ENCODE data around the gene FOXB1. TPM values are rescaled to one million over a fixed set of nuclear protein-coding genes. Genes with fewer than 3 reads are reported as not detected.

Gene FOXB1
- total and polyA plus RNA-seq, 9 of the 15 experiments (the other 6 are each of a cell fraction or from before 2014, with no cell fraction given): not detected

DNA sequence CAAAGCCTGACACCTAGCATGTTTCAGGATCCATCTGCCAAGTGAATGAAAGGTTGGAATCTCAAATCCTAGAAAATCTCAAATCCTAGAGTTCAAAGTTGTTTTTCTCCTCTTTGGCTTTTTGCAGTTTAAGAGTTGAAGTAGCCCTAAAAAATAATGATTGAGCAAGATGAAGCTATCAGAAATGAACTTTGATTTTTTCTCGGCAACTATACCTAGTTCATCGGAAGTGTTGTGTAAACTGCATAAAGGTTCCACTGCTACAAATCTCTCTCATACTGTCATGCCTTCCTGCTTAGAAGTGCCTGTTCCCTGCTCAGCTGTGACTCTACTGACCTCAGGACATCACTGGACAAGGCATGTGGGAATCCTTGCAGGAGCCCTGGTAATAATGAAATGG, 35.8 kb upstream of the FOXB1 start (continued):
- TF ChIP-seq POLR2H (tag; IDR thresholded peaks at IDR 0.05; ENCODE audit: low read depth): no peak

DNA sequence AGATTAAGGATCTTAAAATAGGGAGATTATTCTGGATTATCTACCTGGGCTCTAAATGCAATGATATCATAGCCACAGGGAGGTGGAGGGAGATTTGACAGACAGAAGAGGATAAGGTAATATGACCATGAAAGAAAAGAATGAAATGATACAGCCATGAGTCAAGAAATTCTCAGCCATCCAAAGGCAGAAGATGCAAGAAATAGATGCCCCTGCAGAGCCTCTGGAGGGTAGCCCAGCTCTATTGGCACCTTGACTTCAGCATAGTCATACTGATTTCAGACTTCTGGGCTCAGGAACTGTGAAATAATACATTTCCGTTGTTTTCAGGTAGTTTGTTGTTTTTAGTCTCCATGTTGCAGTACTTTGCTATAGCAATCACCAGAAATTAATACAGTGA, 31.9 kb upstream of the FOXB1 start:
- FAIRE-seq: no peak
- Histone ChIP-seq H3K36me3 (ENCODE audit: control insufficient read depth, insufficient read depth, low read length) (no peaks in the 10 kb centered on the region), H3K27me3 (ENCODE audit: control insufficient read depth in 2 of 2, insufficient read depth in 2 of 2, low read length in 2 of 2) (no peaks in the 10 kb centered on the region), H3K27ac (ENCODE audit: extremely low read depth, low read depth, low read length) (no peak overlapping the region), H3K4me1 (replicated peaks in 1 of 2; ENCODE audit: control insufficient read depth in 2 of 2, insufficient read depth in 2 of 2, low read length in 2 of 2) (no peaks in the 10 kb centered on the region), H3K9me3 (replicated peaks; ENCODE audit: control insufficient read depth, insufficient read depth, low read depth, low read length) (no peaks in the 10 kb centered on the region), H2AFZ (ENCODE audit: low read depth, low read length) (no peak overlapping the region), H3K4me2 (ENCODE audit: insufficient read depth, low read length) (no peak overlapping the region), H3K9me1 (ENCODE audit: control insufficient read depth, insufficient read depth, low read length) (no peaks in the 10 kb centered on the region), H4K20me1 (replicated peaks; ENCODE audit: control insufficient read depth, insufficient read depth, low read length) (no peaks in the 10 kb centered on the region), H3K9ac (ENCODE audit: insufficient read depth in 1 of 2, low read depth in 2 of 2, low read length in 2 of 2) (no peak overlapping the region), H3K79me2 (ENCODE audit: control insufficient read depth, insufficient read depth, low read length) (no peaks in the 10 kb centered on the region), H3K4me3 (no peak overlapping the region)
- ATAC-seq: no peak
- in situ Hi-C loops (cut with MboI) (no loop called here), intact Hi-C loops (cut with micrococcal nuclease) (no loop called here)
- DNase-seq (ENCODE audit: extremely low read depth in 1 of 4, low spot score in 3 of 4): no peak
- ChIA-PET CTCF (ENCODE audit: low intra/inter-chr PET ratio) (no interaction called here), POLR2A (no interaction called here)
- 0% methylated on average over 1 of the region's 1 CpG for WGBS (ENCODE audit: insufficient coverage, low coverage, missing lambda C conversion rate)
- BruUV-seq (replicated peaks): no TSS peak
- TF ChIP-seq PPARD (CRISPR knock-in tag; IDR thresholded peaks at IDR 0.05): no peak
- no peak for TF ChIP-seq ZFP36 (IDR thresholded peaks at IDR 0.05; ENCODE audit: low read depth, low read length, partially characterized antibody)
- TF ChIP-seq TOE1 (IDR thresholded peaks at IDR 0.05; ENCODE audit: borderline replicate concordance): no peak
- TF ChIP-seq TOE1 (CRISPR knock-in tag; IDR thresholded peaks at IDR 0.05; ENCODE audit: borderline replicate concordance, low read depth): no peak
- no peak for TF ChIP-seq E2F3 (CRISPR knock-in tag; IDR thresholded peaks at IDR 0.05)
- no peak for TF ChIP-seq ZBTB34 (CRISPR knock-in tag; IDR thresholded peaks at IDR 0.05)
- TF ChIP-seq CREB5 (CRISPR knock-in tag; IDR thresholded peaks at IDR 0.05): no peak
- TF ChIP-seq FUS (optimal IDR thresholded peaks at IDR 0.05; ENCODE audit: low read depth, low read length): no peak
- TF ChIP-seq SP2 (IDR thresholded peaks at IDR 0.05; ENCODE audit: extremely low read depth, low read depth, low read length, poor library complexity, severe bottlenecking): no peak
- no peak for TF ChIP-seq BRD9 (IDR thresholded peaks at IDR 0.05; ENCODE audit: low read depth, partially characterized antibody)
- no peak for TF ChIP-seq USF2 (CRISPR knock-in tag; IDR thresholded peaks at IDR 0.05)
- TF ChIP-seq EZH2 (IDR thresholded peaks at IDR 0.05; ENCODE audit: borderline replicate concordance, low read depth, low read length): no peak
- TF ChIP-seq HDAC2 (IDR thresholded peaks at IDR 0.05): no peak
- TF ChIP-seq, protein P1, sequence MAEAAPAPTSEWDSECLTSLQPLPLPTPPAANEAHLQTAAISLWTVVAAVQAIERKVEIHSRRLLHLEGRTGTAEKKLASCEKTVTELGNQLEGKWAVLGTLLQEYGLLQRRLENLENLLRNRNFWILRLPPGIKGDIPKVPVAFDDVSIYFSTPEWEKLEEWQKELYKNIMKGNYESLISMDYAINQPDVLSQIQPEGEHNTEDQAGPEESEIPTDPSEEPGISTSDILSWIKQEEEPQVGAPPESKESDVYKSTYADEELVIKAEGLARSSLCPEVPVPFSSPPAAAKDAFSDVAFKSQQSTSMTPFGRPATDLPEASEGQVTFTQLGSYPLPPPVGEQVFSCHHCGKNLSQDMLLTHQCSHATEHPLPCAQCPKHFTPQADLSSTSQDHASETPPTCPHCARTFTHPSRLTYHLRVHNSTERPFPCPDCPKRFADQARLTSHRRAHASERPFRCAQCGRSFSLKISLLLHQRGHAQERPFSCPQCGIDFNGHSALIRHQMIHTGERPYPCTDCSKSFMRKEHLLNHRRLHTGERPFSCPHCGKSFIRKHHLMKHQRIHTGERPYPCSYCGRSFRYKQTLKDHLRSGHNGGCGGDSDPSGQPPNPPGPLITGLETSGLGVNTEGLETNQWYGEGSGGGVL (CRISPR knock-in tag; IDR thresholded peaks at IDR 0.05): no peak
